Measurements from ENCODE around the gene XYLT2. TPM values are rescaled to one million over a fixed set of nuclear protein-coding genes. Genes with fewer than 3 reads are reported as not detected.

Gene XYLT2
- total RNA-seq, 1 donor from 2014 or later, result 41.0 TPM

DNA sequence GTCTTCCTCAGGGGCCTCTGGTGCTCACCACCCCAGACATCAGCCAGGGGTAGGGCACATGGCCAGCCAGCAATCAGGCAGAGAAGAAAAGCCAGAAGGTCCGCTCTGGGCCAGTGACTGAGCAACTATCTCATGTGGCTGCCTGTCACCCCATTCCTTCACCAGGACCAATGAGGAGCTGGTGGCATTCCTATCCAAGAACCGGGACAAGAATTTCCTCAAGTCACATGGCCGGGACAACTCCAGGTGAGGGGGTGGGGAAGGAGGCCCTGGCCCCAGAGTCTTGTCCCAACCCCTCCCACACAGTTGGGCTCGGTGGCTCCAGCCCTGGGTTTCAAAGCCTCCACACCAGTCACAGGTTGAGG lies 9.4 kb downstream of the XYLT2 start:
- Histone ChIP-seq H3K79me2 (ENCODE audit: insufficient read depth, low read length) (peaks cover 8% of the 10 kb centered on the region), H2AFZ (ENCODE audit: low read depth, low read length) (no peak overlapping the region), H3K36me3 (ENCODE audit: insufficient read depth, low read length) (peaks cover 13% of the 10 kb centered on the region), H3K4me2 (ENCODE audit: low read length) (no peak overlapping the region), H3K27ac (ENCODE audit: low read depth, low read length) (no peak overlapping the region), H3K9ac (ENCODE audit: low read length) (no peak overlapping the region), H3K4me1 (ENCODE audit: insufficient read depth, low read length) (no peaks in the 10 kb centered on the region), H4K20me1 (ENCODE audit: insufficient read depth, low read length) (peaks cover 31% of the 10 kb centered on the region), H3K9me3 (ENCODE audit: insufficient read depth, low read depth, low read length) (no peaks in the 10 kb centered on the region), H3K4me3 (ENCODE audit: insufficient read depth, low read depth, low read length) (no peak overlapping the region), H3K27me3 (ENCODE audit: insufficient read depth, low read length) (no peaks in the 10 kb centered on the region)
- no peaks in the 10 kb centered on the region for H3K27me3 Mint-ChIP-seq (ENCODE audit: low read depth, unreplicated experiment)
- H3K27ac Mint-ChIP-seq (ENCODE audit: unreplicated experiment), result no peak overlapping the region
- peaks cover 27% of the 10 kb centered on the region for H3K36me3 Mint-ChIP-seq (ENCODE audit: low read depth, unreplicated experiment)
- FAIRE-seq (no peak), DNase-seq (ENCODE audit: low read depth) (no peak)
- H3K4me1 Mint-ChIP-seq (ENCODE audit: low read depth, unreplicated experiment), result peaks cover 2% of the 10 kb centered on the region
- H3K9me3 Mint-ChIP-seq (ENCODE audit: unreplicated experiment), result no peaks in the 10 kb centered on the region
- TF ChIP-seq, protein P1, sequence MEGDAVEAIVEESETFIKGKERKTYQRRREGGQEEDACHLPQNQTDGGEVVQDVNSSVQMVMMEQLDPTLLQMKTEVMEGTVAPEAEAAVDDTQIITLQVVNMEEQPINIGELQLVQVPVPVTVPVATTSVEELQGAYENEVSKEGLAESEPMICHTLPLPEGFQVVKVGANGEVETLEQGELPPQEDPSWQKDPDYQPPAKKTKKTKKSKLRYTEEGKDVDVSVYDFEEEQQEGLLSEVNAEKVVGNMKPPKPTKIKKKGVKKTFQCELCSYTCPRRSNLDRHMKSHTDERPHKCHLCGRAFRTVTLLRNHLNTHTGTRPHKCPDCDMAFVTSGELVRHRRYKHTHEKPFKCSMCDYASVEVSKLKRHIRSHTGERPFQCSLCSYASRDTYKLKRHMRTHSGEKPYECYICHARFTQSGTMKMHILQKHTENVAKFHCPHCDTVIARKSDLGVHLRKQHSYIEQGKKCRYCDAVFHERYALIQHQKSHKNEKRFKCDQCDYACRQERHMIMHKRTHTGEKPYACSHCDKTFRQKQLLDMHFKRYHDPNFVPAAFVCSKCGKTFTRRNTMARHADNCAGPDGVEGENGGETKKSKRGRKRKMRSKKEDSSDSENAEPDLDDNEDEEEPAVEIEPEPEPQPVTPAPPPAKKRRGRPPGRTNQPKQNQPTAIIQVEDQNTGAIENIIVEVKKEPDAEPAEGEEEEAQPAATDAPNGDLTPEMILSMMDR (IDR thresholded peaks at IDR 0.05; ENCODE audit: insufficient read depth, low read depth, low read length), result no peak
- no peak for TF ChIP-seq EZH2 (IDR thresholded peaks at IDR 0.05; ENCODE audit: insufficient read depth, low read length)
- no peak overlapping the region for H3K4me3 Mint-ChIP-seq (ENCODE audit: unreplicated experiment)

DNA sequence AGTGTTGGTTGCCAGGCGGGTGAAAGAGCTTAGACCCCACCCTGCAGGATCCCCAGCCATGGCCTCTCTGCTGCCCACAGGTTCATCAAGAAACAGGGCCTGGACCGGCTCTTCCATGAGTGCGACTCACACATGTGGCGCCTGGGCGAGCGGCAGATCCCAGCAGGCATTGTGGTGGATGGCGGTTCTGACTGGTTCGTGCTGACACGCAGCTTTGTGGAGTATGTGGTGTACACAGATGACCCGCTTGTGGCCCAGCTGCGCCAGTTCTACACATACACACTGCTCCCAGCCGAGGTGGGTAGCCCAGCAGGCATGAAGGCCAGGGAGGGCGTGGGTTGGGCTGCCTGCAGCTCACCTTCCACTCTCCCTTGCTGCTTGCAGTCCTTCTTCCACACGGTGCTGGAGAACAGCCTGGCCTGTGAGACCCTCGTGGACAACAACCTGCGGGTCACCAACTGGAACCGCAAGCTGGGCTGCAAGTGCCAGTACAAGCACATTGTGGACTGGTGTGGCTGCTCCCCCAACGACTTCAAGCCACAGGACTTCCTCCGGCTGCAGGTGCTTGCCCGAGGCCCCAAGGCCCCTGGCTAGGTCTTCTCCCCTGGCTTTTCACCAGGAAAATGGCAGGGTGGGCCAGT lies 9.9 kb downstream of the XYLT2 start:
- Mint-ChIP-seq H3K27ac (ENCODE audit: unreplicated experiment) (no peak overlapping the region), H3K36me3 (ENCODE audit: low read depth, unreplicated experiment) (peaks cover 27% of the 10 kb centered on the region), H3K27me3 (ENCODE audit: low read depth, unreplicated experiment) (no peaks in the 10 kb centered on the region), H3K4me1 (ENCODE audit: low read depth, unreplicated experiment) (peaks cover 2% of the 10 kb centered on the region), H3K9me3 (ENCODE audit: unreplicated experiment) (no peaks in the 10 kb centered on the region), H3K4me3 (ENCODE audit: unreplicated experiment) (no peak overlapping the region)
- FAIRE-seq (no peak), DNase-seq (ENCODE audit: low read depth) (no peak)
- Histone ChIP-seq H3K4me3 (ENCODE audit: insufficient read depth, low read depth, low read length) (no peak overlapping the region), H3K9ac (ENCODE audit: low read length) (no peak overlapping the region), H3K27ac (ENCODE audit: low read depth, low read length) (no peak overlapping the region), H3K36me3 (ENCODE audit: insufficient read depth, low read length) (peaks cover 13% of the 10 kb centered on the region), H3K4me2 (ENCODE audit: low read length) (no peak overlapping the region), H2AFZ (ENCODE audit: low read depth, low read length) (no peak overlapping the region), H3K79me2 (ENCODE audit: insufficient read depth, low read length) (peaks cover 3% of the 10 kb centered on the region), H4K20me1 (ENCODE audit: insufficient read depth, low read length) (peaks cover 26% of the 10 kb centered on the region), H3K4me1 (ENCODE audit: insufficient read depth, low read length) (no peaks in the 10 kb centered on the region), H3K9me3 (ENCODE audit: insufficient read depth, low read depth, low read length) (no peaks in the 10 kb centered on the region), H3K27me3 (ENCODE audit: insufficient read depth, low read length) (no peaks in the 10 kb centered on the region)
- TF ChIP-seq, protein P1 (IDR thresholded peaks at IDR 0.05; ENCODE audit: insufficient read depth, low read depth, low read length), result no peak

DNA sequence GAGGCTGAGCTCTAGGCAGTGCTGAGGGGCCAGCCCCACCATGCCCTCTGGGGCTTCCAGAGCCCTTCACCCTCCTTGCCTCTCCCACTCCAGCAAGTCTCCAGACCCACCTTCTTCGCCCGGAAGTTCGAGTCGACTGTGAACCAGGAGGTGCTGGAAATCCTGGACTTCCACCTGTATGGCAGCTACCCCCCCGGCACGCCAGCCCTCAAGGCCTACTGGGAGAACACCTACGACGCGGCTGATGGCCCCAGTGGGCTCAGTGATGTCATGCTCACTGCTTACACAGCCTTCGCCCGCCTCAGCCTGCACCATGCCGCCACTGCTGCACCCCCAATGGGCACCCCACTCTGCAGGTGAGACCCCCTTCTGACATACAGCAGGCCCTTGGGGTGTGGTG lies 10.5 kb downstream of the XYLT2 start:
- peaks cover 27% of the 10 kb centered on the region for H3K36me3 Mint-ChIP-seq (ENCODE audit: low read depth, unreplicated experiment)
- DNase-seq (ENCODE audit: low read depth) (no peak), FAIRE-seq (no peak)
- no peak overlapping the region for H3K4me3 Mint-ChIP-seq (ENCODE audit: unreplicated experiment)
- H3K27ac Mint-ChIP-seq (ENCODE audit: unreplicated experiment), result no peak overlapping the region
- no peak overlapping the region for H3K9ac ChIP-seq (ENCODE audit: low read length)
- H3K79me2 ChIP-seq (ENCODE audit: insufficient read depth, low read length), result no peaks in the 10 kb centered on the region
- no peak overlapping the region for H3K4me3 ChIP-seq (ENCODE audit: insufficient read depth, low read depth, low read length)
- peaks cover 22% of the 10 kb centered on the region for H4K20me1 ChIP-seq (ENCODE audit: insufficient read depth, low read length)
- H3K4me2 ChIP-seq (ENCODE audit: low read length), result no peak overlapping the region
- no peaks in the 10 kb centered on the region for H3K27me3 Mint-ChIP-seq (ENCODE audit: low read depth, unreplicated experiment)
- no peaks in the 10 kb centered on the region for H3K4me1 Mint-ChIP-seq (ENCODE audit: low read depth, unreplicated experiment)
- TF ChIP-seq, protein P1 (IDR thresholded peaks at IDR 0.05; ENCODE audit: insufficient read depth, low read depth, low read length), result no peak
- H3K9me3 Mint-ChIP-seq (ENCODE audit: unreplicated experiment), result no peaks in the 10 kb centered on the region
- no peaks in the 10 kb centered on the region for H3K4me1 ChIP-seq (ENCODE audit: insufficient read depth, low read length)
- H3K27me3 ChIP-seq (ENCODE audit: insufficient read depth, low read length), result no peaks in the 10 kb centered on the region
- no peak overlapping the region for H3K27ac ChIP-seq (ENCODE audit: low read depth, low read length)
- no peaks in the 10 kb centered on the region for H3K9me3 ChIP-seq (ENCODE audit: insufficient read depth, low read depth, low read length)
- no peak overlapping the region for H2AFZ ChIP-seq (ENCODE audit: low read depth, low read length)
- H3K36me3 ChIP-seq (ENCODE audit: insufficient read depth, low read length), result peaks cover 13% of the 10 kb centered on the region

All from astrocyte (in vitro differentiated cells and primary cell).